Activated B cell treated with CpG ODN at 0.5 μM for 24 hours (primary cell): Measurements from ENCODE around the gene KCNF1. TPM values are rescaled to one million over a fixed set of nuclear protein-coding genes. Genes with fewer than 3 reads are reported as not detected.

Source experiments
- ATAC-seq: fragments of 200-7000 bp; cut with Tn5 transposase; one replicate; pipeline ENCODE4 v1.10.0; 2021; ENCODE audit warnings: low read depth, mild to moderate bottlenecking, moderate library complexity
- CTCF ChIA-PET: fragments of 350-600 bp; sonication (Branson Sonifier 250); formaldehyde crosslinking; loops from one replicate; lab custom pipeline; 2021; ENCODE audit warnings: antibody characterized with exemption; lab: Charles Lee
- POLR2A ChIA-PET: fragments of 350-600 bp; sonication (Branson Sonifier 250); formaldehyde crosslinking; loops from one replicate; lab custom pipeline; 2021; ENCODE audit warnings: antibody characterized with exemption; lab: Charles Lee
- DNase-seq: peaks from one replicate; pipeline ENCODE4 v3.0.0; 2022
- H3K27ac Mint-ChIP-seq: one replicate; pipeline ENCODE4 v1.8.0; 2020; ENCODE audit warnings: mixed read lengths
- H3K27me3 Mint-ChIP-seq: one replicate; pipeline ENCODE4 v1.8.0; 2021; ENCODE audit warnings: mixed read lengths
- H3K36me3 Mint-ChIP-seq: one replicate; pipeline ENCODE4 v1.8.0; 2021; ENCODE audit warnings: low read depth, mixed read lengths
- H3K4me1 Mint-ChIP-seq: one replicate; pipeline ENCODE4 v1.8.0; 2021; ENCODE audit warnings: mixed read lengths
- H3K4me3 Mint-ChIP-seq: one replicate; pipeline ENCODE4 v1.8.0; 2020; ENCODE audit warnings: mild to moderate bottlenecking, mixed read lengths
- H3K9me3 Mint-ChIP-seq: one replicate; pipeline ENCODE4 v1.8.0; 2020; ENCODE audit warnings: mixed read lengths
- intact Hi-C: fragments of 100-400 bp; cut with micrococcal nuclease; formaldehyde crosslinking; loops from one replicate; pipeline ENCODE4 v1.15.1; 2024
- total RNA-seq: library from RNA; stranded (reverse); gene quantifications from 2 replicates; pipeline ENCODE4 v1.2.3, GENCODE V29; 2022
- TF ChIP-seq, protein P1 (sequence below): fragments of 200-600 bp; IDR thresholded peaks from one replicate; pipeline ENCODE4 v1.8.0; 2022; ENCODE audit warnings: antibody characterized with exemption, mild to moderate bottlenecking

KCNF1 gene
- total RNA-seq, 1 donor from 2014 or later: not detected

- ChIA-PET CTCF (no interaction called here), POLR2A (no interaction called here)
- TF ChIP-seq, protein P1, sequence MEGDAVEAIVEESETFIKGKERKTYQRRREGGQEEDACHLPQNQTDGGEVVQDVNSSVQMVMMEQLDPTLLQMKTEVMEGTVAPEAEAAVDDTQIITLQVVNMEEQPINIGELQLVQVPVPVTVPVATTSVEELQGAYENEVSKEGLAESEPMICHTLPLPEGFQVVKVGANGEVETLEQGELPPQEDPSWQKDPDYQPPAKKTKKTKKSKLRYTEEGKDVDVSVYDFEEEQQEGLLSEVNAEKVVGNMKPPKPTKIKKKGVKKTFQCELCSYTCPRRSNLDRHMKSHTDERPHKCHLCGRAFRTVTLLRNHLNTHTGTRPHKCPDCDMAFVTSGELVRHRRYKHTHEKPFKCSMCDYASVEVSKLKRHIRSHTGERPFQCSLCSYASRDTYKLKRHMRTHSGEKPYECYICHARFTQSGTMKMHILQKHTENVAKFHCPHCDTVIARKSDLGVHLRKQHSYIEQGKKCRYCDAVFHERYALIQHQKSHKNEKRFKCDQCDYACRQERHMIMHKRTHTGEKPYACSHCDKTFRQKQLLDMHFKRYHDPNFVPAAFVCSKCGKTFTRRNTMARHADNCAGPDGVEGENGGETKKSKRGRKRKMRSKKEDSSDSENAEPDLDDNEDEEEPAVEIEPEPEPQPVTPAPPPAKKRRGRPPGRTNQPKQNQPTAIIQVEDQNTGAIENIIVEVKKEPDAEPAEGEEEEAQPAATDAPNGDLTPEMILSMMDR: no peak
- DNase-seq (no peak), ATAC-seq (no peak)
- Mint-ChIP-seq H3K27ac (no peak overlapping the region), H3K4me1 (peaks cover 8% of the 10 kb centered on the region), H3K27me3 (peaks cover 26% of the 10 kb centered on the region), H3K9me3 (peaks cover 4% of the 10 kb centered on the region), H3K36me3 (no peaks in the 10 kb centered on the region), H3K4me3 (no peak overlapping the region)
- intact Hi-C loops: no loop called here
Observed at GRCh38 chr2:10909050-10909995, 2.4 kb upstream of the KCNF1 start.

DNA sequence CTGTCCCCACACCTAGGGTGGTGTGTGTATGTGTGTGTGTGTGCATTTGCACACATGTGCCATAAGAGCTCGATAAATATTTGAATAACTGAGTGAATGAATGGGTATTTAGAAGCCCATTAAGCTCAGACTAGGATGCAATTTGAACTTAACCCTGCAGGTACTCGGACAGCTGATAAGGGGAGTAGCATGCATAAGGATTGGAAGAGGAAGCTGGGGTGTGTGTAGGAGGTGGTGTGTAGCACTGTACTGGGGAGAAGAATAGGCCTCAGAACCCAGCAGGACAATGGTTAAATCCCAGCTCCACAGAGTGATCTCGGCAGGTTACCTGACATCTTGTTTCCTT, 1.8 kb upstream of the KCNF1 start:
- no peak overlapping the region for H3K4me3 Mint-ChIP-seq
- intact Hi-C loops: no loop called here
- H3K9me3 Mint-ChIP-seq: no peaks in the 10 kb centered on the region
- no peak for ATAC-seq
- peaks cover 31% of the 10 kb centered on the region for H3K27me3 Mint-ChIP-seq
- no peak for DNase-seq
- H3K4me1 Mint-ChIP-seq: peaks cover 8% of the 10 kb centered on the region
- POLR2A ChIA-PET: no interaction called here
- H3K27ac Mint-ChIP-seq: no peak overlapping the region
- no peaks in the 10 kb centered on the region for H3K36me3 Mint-ChIP-seq
- TF ChIP-seq, protein P1: no peak
- CTCF ChIA-PET: no interaction called here

- DNase-seq (no peak), ATAC-seq (no peak)
- Mint-ChIP-seq H3K4me1 (peaks cover 8% of the 10 kb centered on the region), H3K27ac (no peak overlapping the region), H3K4me3 (no peak overlapping the region), H3K27me3 (peaks cover 34% of the 10 kb centered on the region), H3K9me3 (no peaks in the 10 kb centered on the region), H3K36me3 (no peaks in the 10 kb centered on the region)
- intact Hi-C loops: no loop called here
- CTCF ChIA-PET: no interaction called here
- POLR2A ChIA-PET: no interaction called here
- TF ChIP-seq, protein P1: no peak
Observed at GRCh38 chr2:10910625-10911024, 1.1 kb upstream of the KCNF1 start.

GRCh38 chr2:10912076-10912731, 470 bp downstream of the KCNF1 start:
- TF ChIP-seq, protein P1: no peak
- H3K9me3 Mint-ChIP-seq: no peaks in the 10 kb centered on the region
- no peak overlapping the region for H3K27ac Mint-ChIP-seq
- ChIA-PET POLR2A (no interaction called here), CTCF (no interaction called here)
- H3K4me1 Mint-ChIP-seq: peaks cover 8% of the 10 kb centered on the region
- H3K36me3 Mint-ChIP-seq: no peaks in the 10 kb centered on the region
- no peak overlapping the region for H3K4me3 Mint-ChIP-seq
- H3K27me3 Mint-ChIP-seq: peaks cover 34% of the 10 kb centered on the region
- ATAC-seq (no peak), DNase-seq (no peak)
- intact Hi-C loops: no loop called here

- Mint-ChIP-seq H3K4me3 (no peak overlapping the region), H3K27ac (no peak overlapping the region), H3K9me3 (no peaks in the 10 kb centered on the region), H3K4me1 (peaks cover 8% of the 10 kb centered on the region), H3K27me3 (peaks cover 34% of the 10 kb centered on the region), H3K36me3 (no peaks in the 10 kb centered on the region)
- CTCF ChIA-PET: no interaction called here
- ATAC-seq: no peak
- intact Hi-C loops: no loop called here
- no peak for DNase-seq
- TF ChIP-seq, protein P1: no peak
- POLR2A ChIA-PET: no interaction called here
Observed at GRCh38 chr2:10912796-10913455, 1.2 kb downstream of the KCNF1 start.
